GM19193 (cell line): Measurements from ENCODE around the gene RAB3IL1.

Experiments
- POLR2A ChIP-seq: IDR thresholded peaks from 4 replicates; pipeline ENCODE4 v1.6.1; 2011; ENCODE audit not compliant: insufficient read depth, insufficient read length; ENCODE audit errors: extremely low read depth

The RAB3IL1 gene

GRCh38 chr11:61905067-61905696, 12.2 kb downstream of the RAB3IL1 start:
- no peak for TF ChIP-seq POLR2A

- TF ChIP-seq POLR2A = no peak
These were observed 12.8 kb downstream of the RAB3IL1 start for GRCh38 chr11:61904539-61905048.

- no peak for TF ChIP-seq POLR2A
These were observed 13.5 kb downstream of the RAB3IL1 start for GRCh38 chr11:61903845-61904244.

GRCh38 chr11:61902313-61902712, 15.1 kb downstream of the RAB3IL1 start:
- no peak for TF ChIP-seq POLR2A

GRCh38 chr11:61901397-61901796, 16.0 kb downstream of the RAB3IL1 start:
- TF ChIP-seq POLR2A = no peak

- TF ChIP-seq POLR2A = no peak
These were observed 17.1 kb downstream of the RAB3IL1 start for GRCh38 chr11:61900251-61900650.

- no peak for TF ChIP-seq POLR2A
These were observed 18.1 kb downstream of the RAB3IL1 start for GRCh38 chr11:61899146-61899841.

GRCh38 chr11:61898247-61898582, 19.2 kb downstream of the RAB3IL1 start:
- no peak for TF ChIP-seq POLR2A

GRCh38 chr11:61897387-61898246, 19.7 kb downstream of the RAB3IL1 start:
- TF ChIP-seq POLR2A = no peak

GRCh38 chr11:61896665-61897386, 20.5 kb downstream of the RAB3IL1 start:
- no peak for TF ChIP-seq POLR2A

- TF ChIP-seq POLR2A = no peak
These were observed 21.7 kb downstream of the RAB3IL1 start for GRCh38 chr11:61895718-61896059.

GRCh38 chr11:61895046-61895717, 22.2 kb downstream of the RAB3IL1 start:
- TF ChIP-seq POLR2A = no peak

- no peak for TF ChIP-seq POLR2A
These were observed 23.4 kb downstream of the RAB3IL1 start for GRCh38 chr11:61893981-61894380.

GRCh38 chr11:61892085-61892370, 25.3 kb downstream of the RAB3IL1 start:
- TF ChIP-seq POLR2A = no peak
